ENCODE results near the gene CFAP299. TPM values are rescaled to one million over a fixed set of nuclear protein-coding genes. Genes with fewer than 3 reads are reported as not detected.

The CFAP299 gene
- total RNA-seq, 2 donors from 2014 or later = not detected

- DNase-seq (ENCODE audit: low spot score) (no peak), ATAC-seq (ENCODE audit: insufficient number of reproducible peaks, low FRiP score, low read depth) (no peak)
- H3K4me3 ChIP-seq = no peak overlapping the region
- TF ChIP-seq CTCF (IDR thresholded peaks at IDR 0.05) = no peak
- H3K27ac ChIP-seq = no peak overlapping the region
- no peaks in the 10 kb centered on the region for H3K27me3 ChIP-seq (replicated peaks; ENCODE audit: insufficient read depth)
- H3K4me1 ChIP-seq (ENCODE audit: control insufficient read depth in 1 of 2, low read depth in 2 of 2) = no peaks in the 10 kb centered on the region
- no peaks in the 10 kb centered on the region for H3K36me3 ChIP-seq
- H3K9me3 ChIP-seq = no peaks in the 10 kb centered on the region
These were observed 415.7 kb downstream of the CFAP299 start for GRCh38 chr4:80751200-80751599.

GRCh38 chr4:80767944-80768343 is 432.4 kb downstream of the CFAP299 start:
- H3K9me3 ChIP-seq = no peaks in the 10 kb centered on the region
- no peaks in the 10 kb centered on the region for H3K4me1 ChIP-seq (ENCODE audit: control insufficient read depth in 1 of 2, low read depth in 2 of 2)
- no peaks in the 10 kb centered on the region for H3K36me3 ChIP-seq
- ATAC-seq (ENCODE audit: insufficient number of reproducible peaks, low FRiP score, low read depth) (no peak), DNase-seq (ENCODE audit: low spot score) (no peak)
- no peak overlapping the region for H3K27ac ChIP-seq
- no peak for TF ChIP-seq CTCF (IDR thresholded peaks at IDR 0.05)
- no peak overlapping the region for H3K4me3 ChIP-seq
- no peaks in the 10 kb centered on the region for H3K27me3 ChIP-seq (replicated peaks; ENCODE audit: insufficient read depth)

- ATAC-seq (ENCODE audit: insufficient number of reproducible peaks, low FRiP score, low read depth) = no peak
- Histone ChIP-seq H3K9me3 (no peaks in the 10 kb centered on the region), H3K27me3 (replicated peaks; ENCODE audit: insufficient read depth) (no peaks in the 10 kb centered on the region), H3K4me3 (no peak overlapping the region), H3K4me1 (ENCODE audit: control insufficient read depth in 1 of 2, low read depth in 2 of 2) (no peaks in the 10 kb centered on the region), H3K36me3 (no peaks in the 10 kb centered on the region), H3K27ac (no peak overlapping the region)
- TF ChIP-seq CTCF (IDR thresholded peaks at IDR 0.05) = no peak
- DNase-seq (ENCODE audit: low spot score) = no peak
These were observed 440.6 kb downstream of the CFAP299 start for GRCh38 chr4:80776168-80776567.

DNA sequence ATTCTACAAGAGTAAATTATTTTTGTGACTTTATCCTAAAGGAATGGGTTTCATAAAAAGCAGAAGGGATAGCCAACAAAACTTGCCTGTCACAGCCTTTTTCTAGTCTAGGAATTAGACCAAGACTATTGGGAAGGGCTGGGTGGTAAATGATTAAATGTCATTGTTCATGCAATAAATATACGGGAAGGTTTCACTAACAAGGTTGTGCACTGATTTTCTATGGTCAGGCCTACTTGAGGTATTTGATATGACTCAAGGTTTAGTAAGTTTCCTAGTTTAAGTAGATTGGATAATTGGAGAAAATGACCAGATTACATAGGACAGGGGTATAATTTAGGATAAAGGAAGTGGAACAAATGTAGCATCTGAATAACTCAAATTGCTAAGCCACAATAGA is 445.9 kb downstream of the CFAP299 start:
- Histone ChIP-seq H3K4me3 (no peak overlapping the region), H3K9me3 (no peaks in the 10 kb centered on the region), H3K27me3 (replicated peaks; ENCODE audit: insufficient read depth) (no peaks in the 10 kb centered on the region), H3K27ac (no peak overlapping the region), H3K4me1 (ENCODE audit: control insufficient read depth in 1 of 2, low read depth in 2 of 2) (no peaks in the 10 kb centered on the region), H3K36me3 (no peaks in the 10 kb centered on the region)
- ATAC-seq (ENCODE audit: insufficient number of reproducible peaks, low FRiP score, low read depth) (no peak), DNase-seq (ENCODE audit: low spot score) (no peak)
- TF ChIP-seq CTCF (IDR thresholded peaks at IDR 0.05) = no peak

GRCh38 chr4:80787306-80787705 is 451.8 kb downstream of the CFAP299 start:
- Histone ChIP-seq H3K27me3 (replicated peaks; ENCODE audit: insufficient read depth) (no peaks in the 10 kb centered on the region), H3K4me1 (ENCODE audit: control insufficient read depth in 1 of 2, low read depth in 2 of 2) (no peaks in the 10 kb centered on the region), H3K36me3 (no peaks in the 10 kb centered on the region), H3K4me3 (no peak overlapping the region), H3K9me3 (no peaks in the 10 kb centered on the region), H3K27ac (no peak overlapping the region)
- no peak for DNase-seq (ENCODE audit: low spot score)
- ATAC-seq (ENCODE audit: insufficient number of reproducible peaks, low FRiP score, low read depth) = no peak
- TF ChIP-seq CTCF (IDR thresholded peaks at IDR 0.05) = no peak
